Measurements from ENCODE around the gene COPE.
"Not testable (repeated sequence)": the region's sequence is repeated elsewhere in the genome, so short reads cannot be mapped to it uniquely, and the experiment has no call there.

The COPE gene

GRCh38 chr19:18939922-18940768, 21.0 kb upstream of the COPE start:
- no peak for DNase-seq

- DNase-seq, result no peak
Observed at GRCh38 chr19:18939163-18939562, 20.0 kb upstream of the COPE start.

- no peak for DNase-seq
Observed at GRCh38 chr19:18933297-18933696, 14.1 kb upstream of the COPE start.

GRCh38 chr19:18932216-18932841, 13.1 kb upstream of the COPE start:
- no peak for DNase-seq

GRCh38 chr19:18931316-18932162, 12.4 kb upstream of the COPE start:
- no peak for DNase-seq

- no peak for DNase-seq
Observed at GRCh38 chr19:18929311-18929710, 10.1 kb upstream of the COPE start.

GRCh38 chr19:18928018-18928805, 9.0 kb upstream of the COPE start:
- DNase-seq, result no peak

- no peak for DNase-seq
Observed at GRCh38 chr19:18924684-18925213, 5.6 kb upstream of the COPE start.

- no peak for DNase-seq
Observed at GRCh38 chr19:18922228-18922985, 3.2 kb upstream of the COPE start.

GRCh38 chr19:18921593-18921992, 2.4 kb upstream of the COPE start:
- DNase-seq, result no peak

GRCh38 chr19:18920400-18920799, 1.2 kb upstream of the COPE start:
- no peak for DNase-seq

GRCh38 chr19:18919900-18920214, 670 bp upstream of the COPE start:
- DNase-seq, result no peak

GRCh38 chr19:18917593-18917992, 1.6 kb downstream of the COPE start:
- DNase-seq, result not testable (repeated sequence)

- DNase-seq, result peak; percentile 6
Observed at GRCh38 chr19:18915639-18916038, 3.5 kb downstream of the COPE start.

GRCh38 chr19:18913466-18913865, 5.7 kb downstream of the COPE start:
- no peak for DNase-seq

GRCh38 chr19:18912933-18913332, 6.3 kb downstream of the COPE start:
- DNase-seq, result no peak

GRCh38 chr19:18910801-18911436, 8.3 kb downstream of the COPE start:
- no peak for DNase-seq

- DNase-seq, result no peak
Observed at GRCh38 chr19:18910010-18910409, 9.2 kb downstream of the COPE start.

- DNase-seq, result no peak
Observed at GRCh38 chr19:18908917-18909619, 10.1 kb downstream of the COPE start.

Data from NCI-H1092 treated with DMSO at 0.1 percent for 48 hours (cell line).